GM23248 (cell line): ENCODE data around the gene KDELR1.

Source experiments
- EZH2 ChIP-seq: fragments of 200-600 bp; sonication (generic); IDR thresholded peaks from 2 replicates; pipeline ENCODE4 v1.6.1; 2018; ENCODE audit warnings: antibody characterized with exemption, mild to moderate bottlenecking; ENCODE audit not compliant: insufficient read depth, poor library complexity, severe bottlenecking
- EZH2phosphoT487 ChIP-seq: fragments of 200-600 bp; sonication (generic); IDR thresholded peaks from 2 replicates; pipeline ENCODE4 v1.6.1; 2018; ENCODE audit warnings: antibody characterized with exemption, moderate library complexity, mild to moderate bottlenecking, low read depth; ENCODE audit not compliant: insufficient read depth

DNA sequence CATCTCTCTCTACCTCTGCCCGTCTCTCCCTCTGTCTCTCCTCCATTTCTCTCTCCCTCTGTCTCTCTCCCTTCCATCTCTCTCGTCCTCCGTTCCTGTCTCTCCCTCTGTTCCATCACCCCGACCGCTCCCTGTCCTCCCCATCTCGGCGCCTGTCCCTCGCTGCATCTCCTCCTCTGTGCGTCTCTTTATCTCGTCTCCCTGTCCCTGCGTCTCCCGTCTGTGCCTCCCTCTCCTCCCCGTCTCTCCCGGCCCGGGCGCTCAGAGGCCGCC, 6.7 kb upstream of the KDELR1 start:
- TF ChIP-seq EZH2, result no peak
- no peak for TF ChIP-seq EZH2phosphoT487
